ENCODE measurements around the gene GLIPR1. TPM values are rescaled to one million over a fixed set of nuclear protein-coding genes. Genes with fewer than 3 reads are reported as not detected.
"Not testable (repeated sequence)": the region's sequence is repeated elsewhere in the genome, so short reads cannot be mapped to it uniquely, and the experiment has no call there.

GLIPR1 gene
- total RNA-seq, 2 donors from 2014 or later: 4.3 to 12.5 TPM

DNA sequence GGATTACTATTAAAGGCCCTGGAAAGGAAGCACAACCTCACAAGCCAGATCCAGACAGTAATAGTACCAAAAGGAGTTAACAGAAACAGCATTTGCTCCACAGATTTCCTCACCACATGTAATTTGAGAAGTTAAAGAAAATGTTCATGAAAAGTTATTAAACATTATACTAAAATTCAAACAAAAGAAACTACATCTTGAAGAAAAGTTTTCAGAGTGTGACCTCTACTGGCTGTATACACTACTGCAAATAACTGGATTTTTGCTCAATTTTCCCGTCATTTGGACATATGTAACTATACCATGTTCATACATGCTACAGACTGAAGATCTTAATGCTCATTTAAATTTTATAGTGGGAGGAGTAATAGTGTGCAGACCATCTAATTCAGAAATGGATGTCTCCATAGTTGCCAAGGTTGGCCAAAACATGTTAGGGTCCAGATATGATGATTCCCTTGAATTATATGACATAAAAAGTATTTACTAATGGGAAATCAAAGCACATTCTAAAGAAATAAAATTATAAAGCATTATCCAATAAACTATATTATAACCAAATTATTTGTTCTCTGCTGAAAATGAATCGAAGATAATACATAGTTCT is 25.3 kb downstream of the GLIPR1 start:
- ATAC-seq (no peak), DNase-seq (no peak)
- intact Hi-C loops (cut with DNase I, micrococcal nuclease): loop anchor here in 1 of 2 donors (5.0 to 10.0 kb wide), 2 partner anchors 111 to 174 kb away; partner anchors contain the start of genes CAPS2, GLIPR1L1 and GLIPR1L2

DNA sequence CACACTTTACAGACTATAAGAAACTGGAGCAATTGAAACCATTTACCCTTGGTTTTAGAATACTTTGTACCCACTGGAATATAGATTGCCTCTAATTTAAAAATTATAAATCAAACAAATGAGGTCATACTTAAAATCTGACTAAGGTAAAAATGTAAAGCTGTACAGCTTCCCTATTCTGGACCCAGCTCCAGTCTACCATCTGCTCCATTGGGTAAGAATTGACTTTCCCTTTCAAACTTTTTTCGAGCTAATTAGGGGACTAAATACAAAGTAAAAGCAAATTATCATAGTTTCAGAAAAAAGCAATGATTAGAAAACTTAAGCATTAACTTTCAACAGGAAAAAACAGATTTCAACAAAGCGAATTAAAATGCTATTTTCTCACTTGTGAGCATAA is 26.5 kb downstream of the GLIPR1 start:
- DNase-seq (no peak), ATAC-seq (no peak)
- intact Hi-C loops (cut with DNase I, micrococcal nuclease): loop anchor here in 1 of 2 donors (5.0 to 10.0 kb wide), 2 partner anchors 112 to 175 kb away; partner anchors contain the start of genes CAPS2, GLIPR1L1 and GLIPR1L2

DNA sequence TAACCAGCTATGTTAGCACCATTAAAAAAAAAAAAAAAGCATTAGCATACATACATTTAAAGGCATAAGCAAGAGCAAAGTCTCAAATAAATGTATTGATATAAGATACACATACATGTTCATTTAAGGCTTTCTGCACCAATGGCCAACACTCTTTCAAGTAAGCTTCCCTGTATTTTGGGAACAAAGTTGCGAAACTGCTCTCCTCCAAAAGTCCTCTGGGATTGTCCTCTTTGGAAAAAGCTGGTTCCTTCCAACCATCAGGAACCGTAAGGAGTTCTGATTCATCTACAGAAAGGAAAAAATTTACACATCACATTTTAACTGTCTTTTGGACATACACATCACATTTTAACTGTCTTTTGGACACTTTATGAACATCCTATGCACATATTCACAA is 27.6 kb downstream of the GLIPR1 start:
- intact Hi-C loops (cut with DNase I, micrococcal nuclease): loop anchor here in 1 of 2 donors (5.0 to 10.0 kb wide), 2 partner anchors 113 to 176 kb away; partner anchors contain the start of genes CAPS2, GLIPR1L1 and GLIPR1L2
- ATAC-seq (no peak), DNase-seq (no peak)

DNA sequence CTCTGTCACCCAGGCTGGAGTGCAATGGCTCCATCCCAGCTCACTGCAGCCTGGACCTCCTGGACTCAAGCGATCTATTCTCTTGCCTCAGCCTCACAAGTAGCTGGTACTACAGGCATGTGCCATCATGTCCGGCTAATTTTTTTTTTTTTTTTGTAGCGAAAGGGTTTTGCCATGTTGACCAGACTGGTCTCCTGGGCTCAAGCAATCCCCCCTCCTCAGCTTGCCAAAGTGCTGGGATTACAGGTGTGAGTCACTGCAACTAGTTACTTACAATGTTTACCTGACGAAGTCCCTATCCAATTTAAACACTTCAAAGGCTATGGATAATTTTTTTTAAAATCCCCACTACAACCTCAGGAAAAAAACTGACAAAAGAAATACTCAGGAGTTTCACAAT is 29.1 kb downstream of the GLIPR1 start:
- intact Hi-C loops (cut with DNase I, micrococcal nuclease): loop anchor here in 1 of 2 donors (5.0 to 10.0 kb wide), 2 partner anchors 115 to 177 kb away; partner anchors contain the start of genes CAPS2, GLIPR1L1 and GLIPR1L2
- ATAC-seq (no peak), DNase-seq (no peak)

DNA sequence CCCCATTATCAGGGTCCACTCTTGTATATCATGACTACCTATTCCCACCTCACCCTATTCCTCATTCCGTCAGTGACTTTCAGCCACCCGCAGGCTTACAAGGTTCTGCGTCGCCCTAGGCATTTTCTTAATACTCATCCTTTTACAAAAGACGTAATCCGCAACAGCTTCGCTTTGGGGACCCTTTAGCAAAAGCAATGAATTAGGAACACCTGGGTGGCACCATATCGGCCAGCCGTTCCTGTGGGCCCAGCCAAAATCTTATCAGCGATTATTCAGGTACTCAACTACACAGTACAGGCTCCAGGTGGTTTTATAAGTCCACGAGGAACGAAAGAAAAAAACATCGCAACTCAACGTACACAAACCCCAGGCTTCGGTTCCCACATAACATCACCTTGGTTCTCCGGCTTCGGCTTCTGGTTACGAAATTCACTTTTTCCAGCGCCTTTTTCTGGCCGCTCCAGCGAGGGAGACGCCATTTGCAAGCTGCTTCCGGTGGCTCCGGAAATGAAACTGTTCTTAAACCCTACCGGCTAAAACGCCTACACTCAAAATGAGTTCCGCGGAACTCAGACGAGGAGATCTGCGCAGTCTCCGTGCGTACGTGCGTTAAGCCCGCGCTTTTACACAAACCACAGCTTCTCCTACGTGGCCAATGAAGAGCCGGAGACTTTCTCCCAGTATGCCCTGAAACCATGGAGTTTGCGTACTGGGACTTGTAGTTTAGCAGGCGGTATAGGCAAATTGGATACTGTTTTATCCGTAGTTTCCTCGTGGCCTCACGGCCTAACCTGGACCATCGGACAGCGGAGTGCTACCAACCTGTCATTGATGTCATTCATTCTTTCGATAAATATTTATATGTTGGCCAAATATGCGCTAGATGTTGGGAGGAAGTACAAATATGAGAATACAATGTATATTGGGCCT is 30.8 kb downstream of the GLIPR1 start, which contains the start of gene KRR1:
KRR1 (minus strand) TSS at position 494 of the 933 bp plus-strand sequence; CDS start at position 482, 12 bp downstream.
- intact Hi-C loops (cut with DNase I, micrococcal nuclease): no loop called here
- DNase-seq (peak; percentile 90 to 94), ATAC-seq (peak; percentile 99)

DNA sequence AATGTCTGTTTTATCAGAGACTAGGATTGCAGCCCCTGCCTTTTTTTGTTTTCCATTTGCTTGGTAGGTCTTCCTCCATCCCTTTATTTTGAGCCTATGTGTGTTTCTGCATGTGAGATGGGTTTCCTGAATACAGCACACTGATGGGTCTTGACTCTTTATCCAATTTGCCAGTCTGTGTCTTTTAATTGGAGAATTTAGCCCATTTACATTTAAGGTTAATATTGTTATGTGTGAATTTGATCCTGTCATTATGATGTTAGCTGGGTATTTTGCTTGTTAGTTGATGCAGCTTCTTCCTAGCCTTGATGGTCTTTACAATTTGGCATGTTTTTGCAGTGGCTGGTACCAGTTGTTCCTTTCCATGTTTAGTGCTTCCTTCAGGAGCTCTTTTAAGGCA is 40.7 kb downstream of the GLIPR1 start:
- intact Hi-C loops (cut with DNase I, micrococcal nuclease); DNase-seq; ATAC-seq: not testable (repeated sequence)

DNA sequence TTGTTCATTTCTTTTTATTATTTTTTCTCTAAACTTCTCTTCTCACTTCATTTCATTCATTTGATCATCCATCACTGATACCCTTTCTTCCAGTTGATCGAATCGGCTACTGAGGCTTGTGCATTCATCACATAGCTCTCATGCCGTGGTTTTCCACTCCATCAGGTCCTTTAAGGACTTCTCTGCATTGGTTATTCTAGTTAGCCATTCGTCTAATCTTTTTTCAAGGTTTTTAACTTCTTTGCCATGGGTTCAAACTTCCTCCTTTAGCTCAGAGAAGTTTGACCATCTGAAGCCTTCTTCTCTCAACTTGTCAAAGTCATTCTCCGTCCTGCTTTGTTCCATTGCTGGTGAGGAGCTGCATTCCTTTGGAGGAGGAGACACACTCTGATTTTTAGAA is 41.6 kb downstream of the GLIPR1 start:
- DNase-seq; ATAC-seq; intact Hi-C loops (cut with DNase I, micrococcal nuclease): not testable (repeated sequence)

DNA sequence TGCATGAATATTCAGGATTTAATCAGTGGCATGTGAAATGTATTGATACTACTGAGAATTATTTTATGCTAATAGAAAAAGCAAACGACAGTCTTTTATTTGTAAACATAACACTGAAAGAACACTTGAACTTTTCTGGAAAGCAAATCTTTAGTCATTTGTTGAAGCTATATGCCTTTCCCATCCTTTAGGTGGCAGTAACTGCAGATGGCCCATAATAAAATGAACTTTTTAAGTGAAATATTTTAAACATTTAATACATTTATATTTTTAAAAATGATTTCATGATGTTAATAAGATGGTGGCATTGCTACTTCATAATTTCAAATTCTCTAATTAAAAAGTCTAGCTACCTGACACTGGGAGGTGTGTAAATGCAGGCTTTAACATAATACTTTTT is 44.7 kb downstream of the GLIPR1 start:
- intact Hi-C loops (cut with DNase I, micrococcal nuclease): no loop called here
- ATAC-seq: no peak
- no peak for DNase-seq

DNA sequence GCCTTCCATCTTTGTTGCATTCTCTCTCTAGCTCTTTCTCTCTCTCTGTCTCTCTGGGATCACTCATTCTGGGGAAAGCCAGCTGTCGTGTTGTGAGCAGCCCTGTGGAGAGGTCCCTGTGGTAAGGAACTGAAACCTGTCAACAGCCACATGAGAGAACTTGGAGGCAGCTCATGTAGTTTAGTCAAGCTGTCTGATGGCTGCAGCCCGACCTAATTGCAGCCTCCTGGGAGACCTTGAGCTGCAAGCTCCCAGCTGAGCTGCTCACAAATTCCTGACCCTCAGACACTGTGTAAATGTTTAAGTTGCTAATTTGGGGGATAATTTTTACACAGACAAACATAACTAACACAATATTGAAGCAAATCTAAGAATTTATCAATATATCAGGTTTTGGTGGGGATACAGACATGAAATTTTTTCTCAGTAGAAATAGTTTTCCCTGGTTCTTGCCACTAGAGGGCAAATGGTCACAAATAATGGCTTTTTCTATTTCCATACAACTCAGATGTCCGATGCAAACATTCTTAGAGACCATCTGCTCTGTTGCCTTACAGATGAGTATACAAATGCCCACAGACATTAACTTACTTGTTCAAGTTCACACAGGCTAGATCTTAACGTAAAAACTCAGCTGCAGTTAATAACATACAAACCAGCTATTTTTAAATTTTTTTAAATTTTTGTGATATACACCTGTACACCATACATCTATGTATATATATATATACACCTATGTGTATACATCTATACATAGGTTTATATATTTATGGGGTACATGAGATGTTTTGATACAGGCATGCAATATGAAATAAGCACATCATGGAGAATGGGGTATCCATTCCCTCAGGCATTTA is 46.3 kb downstream of the GLIPR1 start:
- ATAC-seq: peak; percentile 66
- intact Hi-C loops (cut with DNase I, micrococcal nuclease): loop anchor here in 1 of 2 donors (2.0 kb wide), 1 partner anchor 510 kb away; no protein-coding TSS in a partner anchor
- DNase-seq: no peak

DNA sequence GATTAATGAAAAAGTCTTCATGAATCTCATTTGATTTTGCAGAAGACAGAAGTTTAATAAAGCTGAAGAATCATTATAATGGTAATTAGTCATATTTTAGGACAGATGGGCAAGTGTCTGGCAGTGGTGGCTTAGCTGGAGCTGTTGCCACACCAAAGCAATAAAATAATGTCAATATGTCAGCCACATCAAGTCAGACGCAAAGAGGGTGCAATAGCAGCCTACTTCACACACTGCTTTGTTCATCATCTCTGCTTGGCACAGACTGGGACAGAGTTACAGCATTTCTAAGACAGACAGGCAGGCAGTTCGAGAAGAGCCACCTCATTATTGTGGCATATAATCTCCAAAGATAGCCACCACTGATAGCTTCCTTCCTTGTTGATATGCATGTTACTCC is 47.7 kb downstream of the GLIPR1 start:
- ATAC-seq: peak; percentile 58
- intact Hi-C loops (cut with DNase I, micrococcal nuclease): no loop called here
- DNase-seq: no peak

DNA sequence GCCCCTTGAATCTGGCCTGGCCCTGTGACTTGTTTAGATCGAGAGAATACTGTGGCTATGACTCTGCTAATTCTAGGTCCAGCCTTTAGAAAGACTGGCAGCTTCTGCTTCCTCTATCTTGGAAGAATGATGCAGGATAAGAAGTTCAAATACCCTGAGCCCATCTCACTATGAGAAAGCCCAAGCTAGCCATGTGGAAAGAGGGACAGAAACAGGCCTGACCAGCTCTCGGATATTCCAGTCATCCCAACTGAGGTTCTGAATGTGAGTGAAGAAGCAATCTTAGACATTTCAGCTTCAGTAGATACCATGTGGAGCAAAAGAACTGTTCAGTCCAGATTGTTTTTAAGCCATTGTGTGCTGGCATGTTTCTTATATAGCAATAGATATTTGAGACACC is 48.1 kb downstream of the GLIPR1 start:
- intact Hi-C loops (cut with DNase I, micrococcal nuclease): no loop called here
- DNase-seq (no peak), ATAC-seq (no peak)

DNA sequence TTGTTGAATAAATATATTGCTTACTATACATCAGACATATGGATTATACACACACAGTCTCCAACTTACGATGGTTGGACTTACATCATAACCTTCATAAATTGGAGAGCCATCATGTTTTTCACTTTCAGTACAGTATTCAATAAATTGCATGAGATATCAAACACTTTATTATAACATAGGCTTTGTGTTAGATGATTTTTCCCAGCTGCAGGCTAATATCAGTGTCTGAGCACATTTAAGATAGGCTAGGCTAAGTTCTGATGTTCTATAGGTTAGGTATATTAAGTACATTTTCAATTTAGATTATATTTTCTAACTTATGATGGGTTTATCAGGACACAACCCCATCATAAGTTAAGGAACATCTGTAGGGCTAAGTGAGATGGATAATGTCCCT is 48.8 kb downstream of the GLIPR1 start:
- DNase-seq: no peak
- intact Hi-C loops (cut with DNase I, micrococcal nuclease): no loop called here

DNA sequence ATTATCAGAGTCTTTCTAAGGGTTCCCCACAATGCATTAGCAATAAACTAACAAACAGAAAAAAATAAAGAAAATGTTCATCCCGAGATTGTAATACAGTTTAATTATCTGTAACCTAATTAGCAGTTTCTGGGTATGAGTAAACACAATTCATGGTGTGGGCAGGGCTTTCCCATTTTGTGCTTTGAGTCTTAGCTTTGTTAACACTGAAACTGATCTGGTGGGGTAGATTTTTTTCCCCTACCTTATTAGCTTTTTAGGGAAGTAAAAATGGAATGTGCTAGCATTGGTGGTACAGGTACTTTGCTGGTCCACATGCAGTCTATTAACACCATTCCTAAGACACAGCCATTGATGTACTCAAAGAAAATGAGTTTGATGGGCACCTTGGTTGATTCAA is 49.3 kb downstream of the GLIPR1 start:
- intact Hi-C loops (cut with DNase I, micrococcal nuclease): no loop called here
- no peak for ATAC-seq

More for the DNA sequence above, 48.8 kb downstream of the GLIPR1 start:
- no peak for ATAC-seq

DNA sequence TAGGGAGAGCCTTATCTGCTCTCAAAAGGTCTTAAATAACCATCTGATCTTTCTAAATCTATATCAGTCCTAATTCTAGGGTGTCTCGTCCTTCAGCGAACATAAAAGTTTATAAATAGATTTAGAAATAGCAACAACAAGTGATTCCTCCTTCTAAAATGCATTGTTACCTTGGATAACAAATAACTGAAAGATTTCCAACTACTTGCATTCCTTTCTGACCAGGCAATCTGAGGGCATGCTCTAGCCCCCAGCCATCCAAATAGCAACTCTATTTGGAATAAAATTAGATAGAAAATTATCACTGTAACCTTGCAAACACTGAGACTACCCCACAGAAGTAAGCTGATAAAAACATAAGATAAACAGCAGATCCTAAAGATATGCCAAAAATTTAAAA is 52.7 kb downstream of the GLIPR1 start:
- no peak for ATAC-seq
- intact Hi-C loops (cut with DNase I, micrococcal nuclease): no loop called here
- DNase-seq: no peak

More for the DNA sequence above, 49.3 kb downstream of the GLIPR1 start:
- DNase-seq: no peak

DNA sequence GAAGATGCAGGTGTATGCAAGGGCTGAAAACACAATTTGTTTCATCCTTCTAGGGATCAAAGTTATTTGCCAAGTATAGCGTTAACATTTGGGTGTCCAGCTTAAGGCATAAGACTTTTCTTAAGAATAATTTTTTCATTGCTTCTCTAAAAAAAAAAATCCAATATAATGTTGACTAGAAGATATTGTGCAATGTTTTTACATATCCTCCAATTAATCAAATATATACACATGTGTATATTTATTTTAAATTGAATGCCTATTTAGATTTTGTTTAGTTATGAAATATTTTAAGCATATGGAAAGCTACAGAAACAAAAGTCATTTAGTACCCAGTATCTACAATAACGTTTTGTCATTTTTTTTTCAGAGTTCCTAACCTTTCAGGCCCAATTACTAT is 59.3 kb downstream of the GLIPR1 start:
- intact Hi-C loops (cut with DNase I, micrococcal nuclease): no loop called here
- DNase-seq (no peak), ATAC-seq (no peak)

DNA sequence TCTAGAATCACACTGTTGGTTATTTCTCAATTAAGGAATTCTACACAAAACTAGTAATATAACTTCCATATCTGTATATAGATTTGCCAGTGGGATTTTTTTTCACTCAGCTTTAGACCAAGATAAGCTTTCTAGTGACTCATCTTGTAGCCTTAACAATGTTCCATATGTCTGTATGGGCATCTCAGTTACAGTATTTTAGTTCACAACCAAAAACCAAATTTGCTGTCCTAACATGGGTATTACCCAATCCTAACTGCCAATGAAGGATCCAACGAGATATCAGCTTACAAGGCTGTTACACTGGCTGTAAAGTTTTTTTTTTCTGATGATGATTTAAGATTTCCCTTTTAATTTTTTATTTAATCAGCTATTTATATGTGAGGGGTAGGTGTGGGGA is 62.4 kb downstream of the GLIPR1 start:
- intact Hi-C loops (cut with DNase I, micrococcal nuclease): no loop called here
- ATAC-seq (no peak), DNase-seq (no peak)

DNA sequence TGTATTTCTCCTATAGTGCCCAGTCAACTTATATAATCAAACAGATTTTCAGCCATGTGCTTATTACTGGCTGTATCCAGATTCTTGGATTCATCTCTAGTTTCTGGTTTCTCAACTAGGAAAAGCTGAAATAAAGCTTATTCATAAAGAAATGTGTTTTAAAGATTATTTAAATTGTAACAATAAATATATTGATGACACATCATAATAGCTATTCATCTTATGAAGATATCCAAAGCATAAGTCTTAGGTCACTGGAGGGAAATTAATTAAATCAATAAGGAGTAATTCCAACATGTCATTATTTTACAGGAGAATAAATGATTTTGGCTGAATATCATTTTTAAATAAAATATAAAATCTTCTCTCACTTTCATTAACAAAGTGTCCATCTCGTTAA is 63.0 kb downstream of the GLIPR1 start:
- DNase-seq (no peak), ATAC-seq (no peak)
- intact Hi-C loops (cut with DNase I, micrococcal nuclease): no loop called here

DNA sequence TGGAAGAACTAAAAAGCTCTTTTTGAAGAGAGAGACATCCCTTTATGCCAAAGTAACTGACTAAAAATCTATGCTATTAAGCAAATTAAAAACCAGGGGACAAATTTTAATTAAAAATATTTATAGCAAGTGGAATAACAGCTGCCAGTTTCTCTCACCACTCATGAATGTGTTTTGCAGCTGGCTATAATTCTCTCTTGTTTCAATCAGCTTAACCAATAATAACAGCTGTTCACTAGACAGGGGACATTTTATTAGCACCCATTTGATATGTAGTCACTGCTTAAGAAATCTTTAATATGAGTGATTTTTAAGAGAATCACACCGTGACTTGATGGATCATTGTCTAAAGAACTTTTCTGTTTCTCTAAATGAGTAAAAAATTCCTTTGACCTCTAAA is 65.1 kb downstream of the GLIPR1 start:
- intact Hi-C loops (cut with DNase I, micrococcal nuclease): no loop called here
- ATAC-seq (no peak), DNase-seq (no peak)

DNA sequence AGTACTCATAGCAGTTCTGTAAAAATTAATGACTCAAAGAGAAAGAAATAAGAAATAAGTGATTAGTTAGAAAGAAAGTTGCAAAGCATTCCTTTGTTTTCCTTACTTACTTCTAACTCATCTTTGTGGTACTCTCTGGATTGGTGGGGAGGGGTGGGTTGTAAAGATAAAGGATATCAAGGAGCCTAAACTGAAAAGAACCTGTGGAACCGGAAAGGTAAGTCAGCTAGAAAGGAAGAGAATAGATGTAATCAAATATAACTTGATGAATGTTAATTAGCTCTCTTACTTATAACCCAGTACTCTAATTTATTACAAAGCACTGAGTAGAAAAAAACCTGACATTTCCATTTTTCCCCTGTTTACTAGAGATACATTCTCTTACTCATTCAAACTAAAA is 68.3 kb downstream of the GLIPR1 start:
- ATAC-seq (peak; percentile 56), DNase-seq (no peak)
- intact Hi-C loops (cut with DNase I, micrococcal nuclease): no loop called here

All from left colon (tissue), 2 donors.